Fibroblast of the aortic adventitia (primary cell): ENCODE results near the gene LDAH. TPM values are rescaled to one million over a fixed set of nuclear protein-coding genes. Genes with fewer than 3 reads are reported as not detected.

Experiments used
- DNase-seq: peaks from one replicate; pipeline ENCODE4 v3.0.0-alpha.2; 2010; ENCODE audit warnings: low read depth
- H3K4me3 ChIP-seq: 2 replicates; pipeline ENCODE4 v1.5.1; 2011; ENCODE audit warnings: low read depth, mild to moderate bottlenecking, control low read depth, low read length, moderate library complexity
- total RNA-seq: library from RNA; depleted of rRNA; stranded (reverse); fragments of >200 nt; gene quantifications from 2 replicates; pipeline ENCODE4 v1.2.3, GENCODE V29; 2012; ENCODE audit warnings: low replicate concordance
- TF ChIP-seq, protein P1 (sequence below): IDR thresholded peaks from 2 replicates; pipeline ENCODE4 v1.5.1; 2011; ENCODE audit warnings: mild to moderate bottlenecking, low read length, control low read depth, inconsistent platforms; ENCODE audit not compliant: insufficient read depth

The LDAH gene
- total RNA-seq, 1 donor: 21.8 TPM

DNA sequence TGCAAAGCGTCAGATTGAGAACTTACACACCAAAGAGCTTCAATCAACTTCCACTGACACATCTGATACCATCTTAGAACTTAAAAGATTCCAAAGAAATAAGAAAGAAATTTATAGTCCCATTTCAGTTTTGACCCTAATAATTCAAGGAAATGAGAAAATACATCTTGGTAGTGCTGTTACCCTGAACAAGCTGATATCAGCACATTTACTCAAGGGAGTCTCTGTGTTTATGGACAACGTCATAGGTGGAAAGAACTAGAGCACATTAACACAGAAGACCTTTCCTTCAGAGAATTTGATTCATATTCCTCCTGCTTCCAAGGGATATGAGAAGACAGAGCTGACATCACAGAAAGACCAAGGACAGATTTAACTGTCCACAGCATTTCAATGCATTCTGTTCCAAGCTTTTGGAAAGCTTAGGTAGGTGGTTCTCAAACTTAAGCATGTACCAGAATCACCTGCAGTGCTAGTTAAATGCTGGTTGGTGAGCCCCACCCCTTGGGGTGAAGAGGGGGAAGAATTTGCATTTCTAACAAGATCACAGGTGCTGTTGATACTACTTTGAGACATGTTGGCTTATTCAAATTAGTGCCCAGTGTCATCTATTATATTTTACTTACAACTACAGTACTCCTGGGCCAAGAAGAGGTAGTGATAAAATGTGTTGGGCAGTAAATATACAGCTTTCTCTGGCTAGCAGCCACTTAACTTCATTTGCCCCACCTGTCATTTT, 59.8 kb downstream of the LDAH start:
- TF ChIP-seq, protein P1, sequence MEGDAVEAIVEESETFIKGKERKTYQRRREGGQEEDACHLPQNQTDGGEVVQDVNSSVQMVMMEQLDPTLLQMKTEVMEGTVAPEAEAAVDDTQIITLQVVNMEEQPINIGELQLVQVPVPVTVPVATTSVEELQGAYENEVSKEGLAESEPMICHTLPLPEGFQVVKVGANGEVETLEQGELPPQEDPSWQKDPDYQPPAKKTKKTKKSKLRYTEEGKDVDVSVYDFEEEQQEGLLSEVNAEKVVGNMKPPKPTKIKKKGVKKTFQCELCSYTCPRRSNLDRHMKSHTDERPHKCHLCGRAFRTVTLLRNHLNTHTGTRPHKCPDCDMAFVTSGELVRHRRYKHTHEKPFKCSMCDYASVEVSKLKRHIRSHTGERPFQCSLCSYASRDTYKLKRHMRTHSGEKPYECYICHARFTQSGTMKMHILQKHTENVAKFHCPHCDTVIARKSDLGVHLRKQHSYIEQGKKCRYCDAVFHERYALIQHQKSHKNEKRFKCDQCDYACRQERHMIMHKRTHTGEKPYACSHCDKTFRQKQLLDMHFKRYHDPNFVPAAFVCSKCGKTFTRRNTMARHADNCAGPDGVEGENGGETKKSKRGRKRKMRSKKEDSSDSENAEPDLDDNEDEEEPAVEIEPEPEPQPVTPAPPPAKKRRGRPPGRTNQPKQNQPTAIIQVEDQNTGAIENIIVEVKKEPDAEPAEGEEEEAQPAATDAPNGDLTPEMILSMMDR: no peak
- DNase-seq: no peak
- no peak overlapping the region for H3K4me3 ChIP-seq

DNA sequence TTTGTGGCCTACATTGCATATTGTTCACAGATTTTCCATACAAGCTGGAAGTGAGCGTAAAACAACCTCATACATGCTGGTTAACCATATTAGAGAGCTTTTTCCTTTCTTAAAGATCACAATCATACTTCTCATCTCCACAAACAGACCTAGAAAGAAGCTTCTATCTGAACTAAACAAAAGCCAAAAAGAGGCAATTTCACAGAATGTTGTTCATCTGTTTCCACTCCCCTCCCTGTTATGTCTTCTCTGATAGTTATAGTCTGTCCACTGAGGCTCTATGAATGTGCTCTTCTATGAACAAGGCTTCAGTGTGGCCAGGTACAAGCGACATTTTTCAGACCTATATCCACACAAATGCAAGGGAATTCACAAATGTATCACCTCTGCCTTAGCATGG, 63.4 kb downstream of the LDAH start:
- no peak overlapping the region for H3K4me3 ChIP-seq
- TF ChIP-seq, protein P1: no peak
- no peak for DNase-seq

GRCh38 chr2:20758997-20759396, 63.9 kb downstream of the LDAH start:
- TF ChIP-seq, protein P1: no peak
- no peak overlapping the region for H3K4me3 ChIP-seq
- DNase-seq: no peak

DNA sequence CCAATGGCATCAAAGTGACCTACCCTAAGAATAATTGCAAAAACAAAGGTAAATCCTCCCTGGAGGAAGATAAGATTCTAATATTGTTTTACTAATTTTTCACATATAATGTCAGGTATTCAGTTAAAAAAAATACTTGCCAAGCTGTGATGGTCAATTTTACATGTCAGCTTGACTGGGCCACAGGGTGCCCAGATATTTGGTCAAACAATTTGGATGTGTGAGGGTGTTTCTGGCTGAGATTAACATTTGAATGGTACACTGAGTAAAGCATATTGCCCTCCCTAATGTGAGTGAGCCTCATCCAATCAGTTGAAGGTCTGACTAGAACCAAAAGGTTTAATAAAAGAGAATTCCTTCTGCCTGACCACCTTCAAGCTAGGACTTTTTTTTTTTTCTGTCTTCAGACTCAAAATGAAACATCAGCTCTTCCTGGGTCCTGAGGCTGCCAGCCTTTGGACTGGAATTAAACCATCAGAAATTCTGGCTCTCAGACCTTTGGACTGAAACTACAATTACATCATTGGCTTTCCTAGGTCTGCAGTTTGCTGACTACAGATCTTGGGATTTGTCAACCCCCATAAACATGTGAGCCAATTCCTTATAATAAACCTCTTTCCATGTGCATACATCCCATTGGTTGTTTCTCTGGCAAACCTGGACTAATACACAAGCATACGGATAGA, 65.4 kb downstream of the LDAH start:
- no peak for DNase-seq
- H3K4me3 ChIP-seq: no peak overlapping the region
- TF ChIP-seq, protein P1: no peak

GRCh38 chr2:20755132-20755800, 67.6 kb downstream of the LDAH start:
- TF ChIP-seq, protein P1: no peak
- no peak for DNase-seq
- H3K4me3 ChIP-seq: no peak overlapping the region

GRCh38 chr2:20752293-20752692, 70.6 kb downstream of the LDAH start:
- H3K4me3 ChIP-seq: no peak overlapping the region
- TF ChIP-seq, protein P1: no peak
- DNase-seq: no peak
